NCI-H524 treated with DMSO at 0.1 percent for 48 hours (cell line): Measurements from ENCODE around the gene OR5H2.
"Not testable (repeated sequence)": the region's sequence is repeated elsewhere in the genome, so short reads cannot be mapped to it uniquely, and the experiment has no call there.

ENCODE experiments used
- DNase-seq: peaks from one replicate; lab custom pipeline; 2025; lab: John Stamatoyannopoulos, UW

OR5H2 gene

GRCh38 chr3:98282205-98282604, at the start of gene OR5H2:
OR5H2 (plus strand) TSS chr3:98282505; CDS start chr3:98282903, 398 bp downstream.
- no peak for DNase-seq

GRCh38 chr3:98233468-98233867, 48.8 kb upstream of the OR5H2 start:
- no peak for DNase-seq

DNA sequence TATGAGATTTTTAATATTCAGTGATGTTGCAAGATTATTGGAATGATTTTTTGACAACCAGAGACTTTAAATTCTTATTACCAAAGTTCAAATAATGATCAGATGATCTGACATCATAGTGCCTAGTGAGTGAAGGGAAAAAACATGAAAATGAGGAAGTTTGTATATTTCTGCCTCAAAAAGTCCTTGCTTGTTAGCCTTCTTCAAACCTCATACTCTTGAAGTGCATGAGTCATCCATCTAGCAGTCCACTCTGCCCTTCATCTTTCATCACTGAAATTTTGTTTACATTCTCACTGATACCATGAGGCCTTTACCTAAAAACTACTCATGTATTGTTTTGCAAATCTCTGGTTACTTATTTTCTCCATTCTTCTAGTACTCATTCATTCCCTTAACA, 42.2 kb upstream of the OR5H2 start:
- no peak for DNase-seq

DNA sequence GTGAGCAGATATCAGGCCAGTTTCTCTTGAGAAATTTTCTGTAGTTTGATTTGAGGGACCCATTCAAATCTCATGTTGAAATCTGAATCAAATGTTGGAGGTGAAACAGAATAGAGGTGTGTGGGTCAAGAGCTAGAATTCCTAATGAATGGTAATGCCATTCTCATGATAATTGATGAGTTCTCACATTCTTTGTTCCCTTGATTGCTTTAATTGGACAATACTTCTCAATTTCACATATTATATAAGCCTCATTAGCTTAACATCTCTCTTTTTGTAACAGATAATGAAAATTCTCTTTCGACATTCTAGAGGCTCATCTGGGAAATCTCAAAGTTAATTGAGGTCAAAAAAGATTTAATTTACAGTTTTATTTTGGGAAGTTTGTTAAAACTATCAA, 40.1 kb upstream of the OR5H2 start:
- no peak for DNase-seq

DNA sequence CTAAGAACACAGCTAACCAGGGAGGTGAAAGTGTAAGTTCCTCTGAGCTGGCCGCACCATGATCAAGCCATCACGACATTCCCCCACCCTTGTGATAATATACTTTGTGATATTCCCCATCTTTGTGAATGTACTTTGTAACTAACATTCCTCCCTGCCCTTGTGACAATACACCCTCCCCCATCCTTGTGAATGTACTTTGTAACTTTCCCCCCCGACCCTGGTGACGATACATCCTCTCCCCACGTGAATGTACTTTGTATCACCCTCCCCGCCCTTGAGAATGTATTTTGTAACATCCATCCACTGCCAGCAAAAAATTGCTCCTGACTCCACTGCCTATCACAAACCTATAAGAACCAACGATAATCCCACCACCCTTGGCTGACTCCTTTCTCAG, 38.5 kb upstream of the OR5H2 start:
- no peak for DNase-seq

GRCh38 chr3:98246142-98246541, 36.2 kb upstream of the OR5H2 start:
- no peak for DNase-seq

DNA sequence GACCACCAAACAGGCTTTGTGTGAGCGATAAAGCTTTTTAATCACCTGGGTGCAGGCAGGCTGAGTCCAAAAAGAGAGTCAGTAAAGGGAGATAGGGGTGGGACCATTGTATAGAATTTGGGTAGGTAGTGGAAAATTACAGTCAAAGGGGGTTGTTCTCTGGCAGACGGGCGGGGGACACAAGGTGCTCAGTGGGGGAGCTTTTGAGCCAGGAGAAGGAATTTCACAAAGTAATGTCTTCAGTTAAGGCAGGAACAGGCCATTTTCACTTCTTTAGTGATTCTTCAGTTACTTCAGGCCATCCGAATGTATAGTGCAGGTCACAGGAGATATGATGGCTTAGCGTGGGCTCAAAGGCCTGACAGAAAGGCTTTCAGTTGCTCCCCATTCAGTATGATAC, 26.3 kb upstream of the OR5H2 start:
- not testable (repeated sequence) for DNase-seq

GRCh38 chr3:98259707-98260106, 22.6 kb upstream of the OR5H2 start:
- DNase-seq, result no peak

DNA sequence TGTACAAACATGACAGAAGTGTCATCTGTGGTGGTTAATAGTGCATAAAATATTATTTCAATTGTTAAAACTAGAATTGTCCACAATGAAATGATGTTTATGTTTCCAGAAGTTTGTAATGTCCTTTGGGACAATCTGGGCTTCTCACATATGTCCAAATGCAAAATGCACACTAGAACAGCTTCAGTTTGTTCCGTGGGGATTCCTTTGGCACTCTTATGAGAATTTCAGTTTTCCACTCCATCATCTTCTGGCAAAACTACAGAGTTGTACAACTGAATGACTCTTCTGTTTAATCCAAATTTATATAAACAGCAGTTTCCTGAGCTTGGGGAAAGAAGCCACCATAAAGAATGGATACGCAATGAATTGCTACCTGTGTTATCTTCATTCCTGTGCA, 20.3 kb upstream of the OR5H2 start:
- DNase-seq, result no peak

GRCh38 chr3:98263944-98264343, 18.4 kb upstream of the OR5H2 start, which contains the start of gene OR5H6:
OR5H6 (plus strand) TSS chr3:98264244; CDS start chr3:98264333, 89 bp downstream.
- DNase-seq, result no peak

DNA sequence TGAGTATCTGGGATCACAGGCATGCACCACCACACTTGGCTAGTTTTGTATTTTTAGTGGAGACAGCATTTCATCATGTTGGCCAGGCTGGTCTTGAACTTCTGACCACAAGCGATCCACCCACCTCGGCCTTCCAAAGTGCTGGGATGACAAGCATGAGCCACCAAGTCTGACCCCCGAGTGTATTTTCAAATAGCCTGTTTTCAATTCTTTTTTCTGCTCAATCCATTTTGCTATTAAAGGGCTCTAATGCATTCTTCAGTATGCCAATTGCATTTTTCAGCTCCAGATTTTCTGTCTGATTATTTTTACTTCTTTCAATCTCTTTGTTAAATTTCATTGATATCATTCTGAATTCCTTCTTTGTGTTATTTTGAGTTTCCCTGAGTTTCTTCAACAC, 12.5 kb upstream of the OR5H2 start:
- DNase-seq, result no peak

GRCh38 chr3:98272126-98272525, 10.2 kb upstream of the OR5H2 start:
- no peak for DNase-seq

DNA sequence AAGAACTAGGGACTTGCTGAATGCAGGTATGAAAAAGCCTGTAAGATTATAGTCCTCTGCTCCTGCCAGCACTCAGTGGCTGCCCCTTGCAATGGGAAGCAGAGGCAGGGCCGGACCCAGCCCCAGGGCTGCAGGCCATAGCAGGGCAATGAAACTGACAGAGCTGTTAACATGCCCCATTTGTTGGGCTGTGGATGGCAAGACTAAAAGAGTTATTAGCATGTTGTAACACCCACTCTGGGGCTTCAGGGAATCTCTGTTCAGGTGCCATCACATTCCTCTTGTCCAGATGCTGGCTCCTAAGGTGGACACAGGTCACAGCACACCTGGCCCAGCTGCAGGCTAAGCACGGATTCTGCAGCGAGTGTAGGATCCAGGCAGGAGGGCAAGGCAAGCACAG, 7.4 kb upstream of the OR5H2 start:
- no peak for DNase-seq

- no peak for DNase-seq
Observed at GRCh38 chr3:98290916-98291315, 8.6 kb downstream of the OR5H2 start.

DNA sequence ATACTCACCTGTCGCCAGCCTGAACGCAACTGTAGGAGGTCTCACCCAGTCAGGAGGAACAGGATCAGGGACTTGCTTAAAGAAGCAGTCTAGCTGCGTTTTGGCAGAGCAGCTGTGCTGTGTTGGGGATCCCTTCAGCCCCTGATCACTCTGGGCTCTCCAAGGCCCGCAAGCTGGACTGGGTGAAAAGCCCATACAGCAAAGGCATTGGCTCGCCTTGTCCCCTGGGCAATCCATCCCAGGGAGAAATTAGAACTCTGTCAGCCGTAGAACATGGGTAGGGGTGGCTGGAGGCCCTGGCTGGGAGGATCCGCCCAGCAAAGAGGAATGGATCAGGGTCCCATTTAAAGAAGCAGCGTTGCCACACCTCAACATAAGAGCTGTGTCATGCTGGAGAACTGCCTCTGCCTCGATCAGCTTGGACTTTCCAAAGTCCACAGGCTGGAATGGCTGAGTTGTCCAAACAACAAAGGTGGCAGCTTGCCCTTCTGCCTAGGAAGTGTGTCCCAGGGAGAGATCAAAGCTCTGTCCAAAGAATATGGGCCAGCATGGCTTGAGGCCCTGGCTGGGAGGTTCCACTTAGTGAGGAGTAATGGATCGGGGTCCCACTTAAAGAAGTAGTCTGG, 9.1 kb downstream of the OR5H2 start:
- no peak for DNase-seq

DNA sequence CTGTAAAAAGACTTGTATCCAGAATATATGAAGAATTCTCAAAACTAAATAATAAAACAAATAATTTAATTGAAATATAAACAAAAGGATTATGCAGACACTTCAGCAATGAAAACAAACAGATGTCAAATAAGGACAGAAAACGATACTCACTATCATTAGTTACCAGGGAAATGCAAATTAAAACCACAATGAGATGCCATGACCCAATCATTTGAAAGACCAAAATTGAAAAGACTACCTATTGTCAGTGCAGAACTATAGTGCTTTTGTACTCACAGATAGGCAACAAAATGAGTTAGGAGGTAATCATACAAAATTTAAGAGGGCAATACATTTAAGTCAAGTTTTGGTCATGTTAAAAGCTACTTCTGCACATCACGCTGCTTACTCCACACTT, 39.8 kb downstream of the OR5H2 start:
- DNase-seq, result no peak

- no peak for DNase-seq
Observed at GRCh38 chr3:98322686-98323085, 40.4 kb downstream of the OR5H2 start.

GRCh38 chr3:98323425-98323824, 41.1 kb downstream of the OR5H2 start:
- DNase-seq, result no peak

GRCh38 chr3:98325055-98325454, 42.8 kb downstream of the OR5H2 start:
- DNase-seq, result no peak

GRCh38 chr3:98326105-98326893, 44.0 kb downstream of the OR5H2 start:
- DNase-seq, result no peak

DNA sequence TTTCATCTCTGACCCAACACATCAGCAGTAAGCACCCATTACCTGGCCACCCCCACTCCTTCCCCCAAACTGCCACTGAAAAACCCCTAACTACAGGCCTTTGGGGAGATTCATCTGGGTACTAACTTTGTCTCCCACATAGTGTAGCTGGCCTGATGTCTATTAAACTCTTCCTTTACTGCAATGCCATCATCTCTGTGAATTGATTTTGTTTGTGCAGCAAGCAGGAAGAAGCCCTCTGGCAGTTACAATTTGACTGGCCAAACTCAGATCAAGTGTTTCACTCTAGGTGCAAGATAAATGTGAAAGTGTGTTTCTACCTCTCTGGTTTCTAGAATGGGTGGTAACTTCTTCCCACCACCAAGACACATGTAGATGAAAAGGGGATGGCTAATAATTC, 44.6 kb downstream of the OR5H2 start:
- no peak for DNase-seq

DNA sequence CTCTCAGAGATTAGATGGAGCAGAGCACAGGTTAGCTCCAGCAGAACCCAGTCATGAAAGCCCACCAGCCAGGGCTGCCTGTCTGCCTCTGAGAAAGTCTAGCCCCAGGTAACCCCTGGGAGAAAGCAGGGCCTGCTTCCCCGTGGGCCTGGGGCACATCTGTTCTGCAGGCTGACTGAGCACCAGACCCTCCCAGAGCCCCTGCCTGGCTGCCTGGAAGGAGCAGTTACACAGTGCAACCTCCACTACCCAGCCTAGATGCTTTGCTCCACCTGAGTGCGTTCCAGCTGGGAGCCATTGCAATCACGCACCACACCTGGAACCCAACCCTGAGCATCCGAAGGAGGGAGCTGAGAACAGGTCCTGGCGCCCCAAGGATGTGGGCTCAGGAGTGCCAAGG, 46.6 kb downstream of the OR5H2 start:
- no peak for DNase-seq

DNA sequence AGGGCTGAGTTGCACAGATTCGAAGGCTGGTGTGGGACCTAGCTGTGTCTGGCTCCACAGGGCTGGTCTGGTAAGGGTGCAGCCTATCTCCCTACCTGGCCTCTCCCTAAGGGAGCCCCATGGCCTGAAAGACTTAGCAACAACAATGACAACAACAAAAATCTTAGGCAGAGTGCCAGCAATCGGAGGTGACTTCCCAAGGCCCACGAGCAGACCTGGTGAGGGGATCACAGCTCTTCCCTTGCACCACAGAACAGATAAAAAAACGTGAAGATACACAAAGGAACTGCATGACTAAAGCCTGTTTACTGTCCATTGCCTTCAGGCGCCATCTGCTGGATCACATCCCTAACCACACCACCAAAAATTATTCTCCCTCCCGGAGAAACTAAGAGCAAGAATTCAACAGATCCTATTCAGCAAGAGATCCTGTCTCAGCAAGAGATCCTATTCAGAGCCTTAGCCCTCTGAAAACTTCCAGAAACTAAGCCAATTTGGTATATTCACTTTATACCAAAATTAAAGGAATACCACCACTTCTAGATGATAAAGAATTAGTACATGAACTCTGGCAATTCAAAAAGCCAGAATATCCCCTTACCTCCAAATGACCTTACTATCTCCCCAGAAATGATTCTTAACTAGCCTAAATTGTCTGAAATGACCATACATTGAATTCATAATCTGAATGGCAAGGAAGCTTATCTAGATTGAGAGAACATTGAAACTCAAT, 47.3 kb downstream of the OR5H2 start:
- peak; percentile 14 for DNase-seq
